ENCODE results near the gene NOL11. TPM values are rescaled to one million over a fixed set of nuclear protein-coding genes. Genes with fewer than 3 reads are reported as not detected.

NOL11 gene
- total RNA-seq, 1 experiment from 2014 or later, result 66.4 TPM

DNA sequence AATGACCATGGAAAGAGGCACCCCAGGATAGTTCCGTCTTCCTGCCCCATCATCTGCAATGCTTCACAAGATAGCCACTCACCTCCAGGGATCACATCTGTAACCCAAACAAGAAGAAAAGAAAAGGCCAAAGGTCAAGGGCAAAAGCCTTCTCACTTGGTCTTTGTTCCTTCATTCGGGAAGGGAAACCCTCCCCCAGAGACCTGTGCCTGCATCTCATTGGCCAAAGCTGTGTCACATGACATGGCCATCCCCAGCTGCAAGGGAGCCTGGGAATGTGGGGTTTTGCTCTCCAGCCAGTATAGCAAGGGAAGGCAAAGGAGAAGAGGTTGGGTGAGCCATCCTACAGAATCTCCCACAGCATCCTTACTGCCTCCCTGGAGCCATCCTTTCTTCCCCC is 47.9 kb downstream of the NOL11 start:
- DNase-seq (ENCODE audit: low spot score), result no peak
- H3K4me3 Mint-ChIP-seq, result no peak overlapping the region
- POLR2A ChIA-PET, result no interaction called here
- H3K27ac Mint-ChIP-seq, result no peak overlapping the region
- CTCF ChIA-PET, result interaction anchor here (1.1 to 1.2 kb wide), 2 partner anchors 11 to 47 kb away, joined by 3 read pairs; no protein-coding TSS in a partner anchor
- H3K4me1 Mint-ChIP-seq, result peaks cover 5% of the 10 kb centered on the region
- no peaks in the 10 kb centered on the region for H3K36me3 Mint-ChIP-seq
- TF ChIP-seq, protein P1, sequence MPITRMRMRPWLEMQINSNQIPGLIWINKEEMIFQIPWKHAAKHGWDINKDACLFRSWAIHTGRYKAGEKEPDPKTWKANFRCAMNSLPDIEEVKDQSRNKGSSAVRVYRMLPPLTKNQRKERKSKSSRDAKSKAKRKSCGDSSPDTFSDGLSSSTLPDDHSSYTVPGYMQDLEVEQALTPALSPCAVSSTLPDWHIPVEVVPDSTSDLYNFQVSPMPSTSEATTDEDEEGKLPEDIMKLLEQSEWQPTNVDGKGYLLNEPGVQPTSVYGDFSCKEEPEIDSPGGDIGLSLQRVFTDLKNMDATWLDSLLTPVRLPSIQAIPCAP (CRISPR knock-in tag; IDR thresholded peaks at IDR 0.05), result no peak
- TF ChIP-seq, protein P2, sequence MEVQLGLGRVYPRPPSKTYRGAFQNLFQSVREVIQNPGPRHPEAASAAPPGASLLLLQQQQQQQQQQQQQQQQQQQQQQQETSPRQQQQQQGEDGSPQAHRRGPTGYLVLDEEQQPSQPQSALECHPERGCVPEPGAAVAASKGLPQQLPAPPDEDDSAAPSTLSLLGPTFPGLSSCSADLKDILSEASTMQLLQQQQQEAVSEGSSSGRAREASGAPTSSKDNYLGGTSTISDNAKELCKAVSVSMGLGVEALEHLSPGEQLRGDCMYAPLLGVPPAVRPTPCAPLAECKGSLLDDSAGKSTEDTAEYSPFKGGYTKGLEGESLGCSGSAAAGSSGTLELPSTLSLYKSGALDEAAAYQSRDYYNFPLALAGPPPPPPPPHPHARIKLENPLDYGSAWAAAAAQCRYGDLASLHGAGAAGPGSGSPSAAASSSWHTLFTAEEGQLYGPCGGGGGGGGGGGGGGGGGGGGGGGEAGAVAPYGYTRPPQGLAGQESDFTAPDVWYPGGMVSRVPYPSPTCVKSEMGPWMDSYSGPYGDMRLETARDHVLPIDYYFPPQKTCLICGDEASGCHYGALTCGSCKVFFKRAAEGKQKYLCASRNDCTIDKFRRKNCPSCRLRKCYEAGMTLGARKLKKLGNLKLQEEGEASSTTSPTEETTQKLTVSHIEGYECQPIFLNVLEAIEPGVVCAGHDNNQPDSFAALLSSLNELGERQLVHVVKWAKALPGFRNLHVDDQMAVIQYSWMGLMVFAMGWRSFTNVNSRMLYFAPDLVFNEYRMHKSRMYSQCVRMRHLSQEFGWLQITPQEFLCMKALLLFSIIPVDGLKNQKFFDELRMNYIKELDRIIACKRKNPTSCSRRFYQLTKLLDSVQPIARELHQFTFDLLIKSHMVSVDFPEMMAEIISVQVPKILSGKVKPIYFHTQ (CRISPR knock-in tag; IDR thresholded peaks at IDR 0.05), result no peak
- TF ChIP-seq NR3C1 (CRISPR knock-in tag; conservative IDR thresholded peaks at IDR 0.05; ENCODE audit: low read depth), result no peak
- TF ChIP-seq, protein P3, sequence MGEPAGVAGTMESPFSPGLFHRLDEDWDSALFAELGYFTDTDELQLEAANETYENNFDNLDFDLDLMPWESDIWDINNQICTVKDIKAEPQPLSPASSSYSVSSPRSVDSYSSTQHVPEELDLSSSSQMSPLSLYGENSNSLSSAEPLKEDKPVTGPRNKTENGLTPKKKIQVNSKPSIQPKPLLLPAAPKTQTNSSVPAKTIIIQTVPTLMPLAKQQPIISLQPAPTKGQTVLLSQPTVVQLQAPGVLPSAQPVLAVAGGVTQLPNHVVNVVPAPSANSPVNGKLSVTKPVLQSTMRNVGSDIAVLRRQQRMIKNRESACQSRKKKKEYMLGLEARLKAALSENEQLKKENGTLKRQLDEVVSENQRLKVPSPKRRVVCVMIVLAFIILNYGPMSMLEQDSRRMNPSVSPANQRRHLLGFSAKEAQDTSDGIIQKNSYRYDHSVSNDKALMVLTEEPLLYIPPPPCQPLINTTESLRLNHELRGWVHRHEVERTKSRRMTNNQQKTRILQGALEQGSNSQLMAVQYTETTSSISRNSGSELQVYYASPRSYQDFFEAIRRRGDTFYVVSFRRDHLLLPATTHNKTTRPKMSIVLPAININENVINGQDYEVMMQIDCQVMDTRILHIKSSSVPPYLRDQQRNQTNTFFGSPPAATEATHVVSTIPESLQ (CRISPR knock-in tag; IDR thresholded peaks at IDR 0.05), result no peak
- TF ChIP-seq ETV6 (CRISPR knock-in tag; IDR thresholded peaks at IDR 0.05), result no peak
- no peak for TF ChIP-seq ZNF423 (CRISPR knock-in tag; IDR thresholded peaks at IDR 0.05)
- TF ChIP-seq, protein P4, sequence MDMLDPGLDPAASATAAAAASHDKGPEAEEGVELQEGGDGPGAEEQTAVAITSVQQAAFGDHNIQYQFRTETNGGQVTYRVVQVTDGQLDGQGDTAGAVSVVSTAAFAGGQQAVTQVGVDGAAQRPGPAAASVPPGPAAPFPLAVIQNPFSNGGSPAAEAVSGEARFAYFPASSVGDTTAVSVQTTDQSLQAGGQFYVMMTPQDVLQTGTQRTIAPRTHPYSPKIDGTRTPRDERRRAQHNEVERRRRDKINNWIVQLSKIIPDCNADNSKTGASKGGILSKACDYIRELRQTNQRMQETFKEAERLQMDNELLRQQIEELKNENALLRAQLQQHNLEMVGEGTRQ (CRISPR knock-in tag; IDR thresholded peaks at IDR 0.05), result peak; percentile 80
- no peak for TF ChIP-seq TP53 (CRISPR knock-in tag; IDR thresholded peaks at IDR 0.05)
- TF ChIP-seq, protein P5, sequence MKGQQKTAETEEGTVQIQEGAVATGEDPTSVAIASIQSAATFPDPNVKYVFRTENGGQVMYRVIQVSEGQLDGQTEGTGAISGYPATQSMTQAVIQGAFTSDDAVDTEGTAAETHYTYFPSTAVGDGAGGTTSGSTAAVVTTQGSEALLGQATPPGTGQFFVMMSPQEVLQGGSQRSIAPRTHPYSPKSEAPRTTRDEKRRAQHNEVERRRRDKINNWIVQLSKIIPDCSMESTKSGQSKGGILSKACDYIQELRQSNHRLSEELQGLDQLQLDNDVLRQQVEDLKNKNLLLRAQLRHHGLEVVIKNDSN (CRISPR knock-in tag; IDR thresholded peaks at IDR 0.05), result peak; percentile 65; the same call in 1 of the 2 replicates
- TF ChIP-seq, protein P6, sequence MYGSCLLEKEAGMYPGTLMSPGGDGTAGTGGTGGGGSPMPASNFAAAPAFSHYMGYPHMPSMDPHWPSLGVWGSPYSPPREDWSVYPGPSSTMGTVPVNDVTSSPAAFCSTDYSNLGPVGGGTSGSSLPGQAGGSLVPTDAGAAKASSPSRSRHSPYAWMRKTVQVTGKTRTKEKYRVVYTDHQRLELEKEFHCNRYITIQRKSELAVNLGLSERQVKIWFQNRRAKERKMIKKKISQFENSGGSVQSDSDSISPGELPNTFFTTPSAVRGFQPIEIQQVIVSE (CRISPR knock-in tag; IDR thresholded peaks at IDR 0.05; ENCODE audit: borderline replicate concordance), result no peak
- TF ChIP-seq, protein P7, sequence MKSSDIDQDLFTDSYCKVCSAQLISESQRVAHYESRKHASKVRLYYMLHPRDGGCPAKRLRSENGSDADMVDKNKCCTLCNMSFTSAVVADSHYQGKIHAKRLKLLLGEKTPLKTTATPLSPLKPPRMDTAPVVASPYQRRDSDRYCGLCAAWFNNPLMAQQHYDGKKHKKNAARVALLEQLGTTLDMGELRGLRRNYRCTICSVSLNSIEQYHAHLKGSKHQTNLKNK (CRISPR knock-in tag; IDR thresholded peaks at IDR 0.05), result no peak
- TF ChIP-seq SMAD3 (CRISPR knock-in tag; IDR thresholded peaks at IDR 0.05; ENCODE audit: borderline replicate concordance), result no peak
- no peak for TF ChIP-seq FOXJ3 (CRISPR knock-in tag; IDR thresholded peaks at IDR 0.05; ENCODE audit: borderline replicate concordance)
- TF ChIP-seq, protein P8, sequence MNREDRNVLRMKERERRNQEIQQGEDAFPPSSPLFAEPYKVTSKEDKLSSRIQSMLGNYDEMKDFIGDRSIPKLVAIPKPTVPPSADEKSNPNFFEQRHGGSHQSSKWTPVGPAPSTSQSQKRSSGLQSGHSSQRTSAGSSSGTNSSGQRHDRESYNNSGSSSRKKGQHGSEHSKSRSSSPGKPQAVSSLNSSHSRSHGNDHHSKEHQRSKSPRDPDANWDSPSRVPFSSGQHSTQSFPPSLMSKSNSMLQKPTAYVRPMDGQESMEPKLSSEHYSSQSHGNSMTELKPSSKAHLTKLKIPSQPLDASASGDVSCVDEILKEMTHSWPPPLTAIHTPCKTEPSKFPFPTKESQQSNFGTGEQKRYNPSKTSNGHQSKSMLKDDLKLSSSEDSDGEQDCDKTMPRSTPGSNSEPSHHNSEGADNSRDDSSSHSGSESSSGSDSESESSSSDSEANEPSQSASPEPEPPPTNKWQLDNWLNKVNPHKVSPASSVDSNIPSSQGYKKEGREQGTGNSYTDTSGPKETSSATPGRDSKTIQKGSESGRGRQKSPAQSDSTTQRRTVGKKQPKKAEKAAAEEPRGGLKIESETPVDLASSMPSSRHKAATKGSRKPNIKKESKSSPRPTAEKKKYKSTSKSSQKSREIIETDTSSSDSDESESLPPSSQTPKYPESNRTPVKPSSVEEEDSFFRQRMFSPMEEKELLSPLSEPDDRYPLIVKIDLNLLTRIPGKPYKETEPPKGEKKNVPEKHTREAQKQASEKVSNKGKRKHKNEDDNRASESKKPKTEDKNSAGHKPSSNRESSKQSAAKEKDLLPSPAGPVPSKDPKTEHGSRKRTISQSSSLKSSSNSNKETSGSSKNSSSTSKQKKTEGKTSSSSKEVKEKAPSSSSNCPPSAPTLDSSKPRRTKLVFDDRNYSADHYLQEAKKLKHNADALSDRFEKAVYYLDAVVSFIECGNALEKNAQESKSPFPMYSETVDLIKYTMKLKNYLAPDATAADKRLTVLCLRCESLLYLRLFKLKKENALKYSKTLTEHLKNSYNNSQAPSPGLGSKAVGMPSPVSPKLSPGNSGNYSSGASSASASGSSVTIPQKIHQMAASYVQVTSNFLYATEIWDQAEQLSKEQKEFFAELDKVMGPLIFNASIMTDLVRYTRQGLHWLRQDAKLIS (CRISPR knock-in tag; IDR thresholded peaks at IDR 0.05; ENCODE audit: borderline replicate concordance), result no peak
- TF ChIP-seq, protein P9, sequence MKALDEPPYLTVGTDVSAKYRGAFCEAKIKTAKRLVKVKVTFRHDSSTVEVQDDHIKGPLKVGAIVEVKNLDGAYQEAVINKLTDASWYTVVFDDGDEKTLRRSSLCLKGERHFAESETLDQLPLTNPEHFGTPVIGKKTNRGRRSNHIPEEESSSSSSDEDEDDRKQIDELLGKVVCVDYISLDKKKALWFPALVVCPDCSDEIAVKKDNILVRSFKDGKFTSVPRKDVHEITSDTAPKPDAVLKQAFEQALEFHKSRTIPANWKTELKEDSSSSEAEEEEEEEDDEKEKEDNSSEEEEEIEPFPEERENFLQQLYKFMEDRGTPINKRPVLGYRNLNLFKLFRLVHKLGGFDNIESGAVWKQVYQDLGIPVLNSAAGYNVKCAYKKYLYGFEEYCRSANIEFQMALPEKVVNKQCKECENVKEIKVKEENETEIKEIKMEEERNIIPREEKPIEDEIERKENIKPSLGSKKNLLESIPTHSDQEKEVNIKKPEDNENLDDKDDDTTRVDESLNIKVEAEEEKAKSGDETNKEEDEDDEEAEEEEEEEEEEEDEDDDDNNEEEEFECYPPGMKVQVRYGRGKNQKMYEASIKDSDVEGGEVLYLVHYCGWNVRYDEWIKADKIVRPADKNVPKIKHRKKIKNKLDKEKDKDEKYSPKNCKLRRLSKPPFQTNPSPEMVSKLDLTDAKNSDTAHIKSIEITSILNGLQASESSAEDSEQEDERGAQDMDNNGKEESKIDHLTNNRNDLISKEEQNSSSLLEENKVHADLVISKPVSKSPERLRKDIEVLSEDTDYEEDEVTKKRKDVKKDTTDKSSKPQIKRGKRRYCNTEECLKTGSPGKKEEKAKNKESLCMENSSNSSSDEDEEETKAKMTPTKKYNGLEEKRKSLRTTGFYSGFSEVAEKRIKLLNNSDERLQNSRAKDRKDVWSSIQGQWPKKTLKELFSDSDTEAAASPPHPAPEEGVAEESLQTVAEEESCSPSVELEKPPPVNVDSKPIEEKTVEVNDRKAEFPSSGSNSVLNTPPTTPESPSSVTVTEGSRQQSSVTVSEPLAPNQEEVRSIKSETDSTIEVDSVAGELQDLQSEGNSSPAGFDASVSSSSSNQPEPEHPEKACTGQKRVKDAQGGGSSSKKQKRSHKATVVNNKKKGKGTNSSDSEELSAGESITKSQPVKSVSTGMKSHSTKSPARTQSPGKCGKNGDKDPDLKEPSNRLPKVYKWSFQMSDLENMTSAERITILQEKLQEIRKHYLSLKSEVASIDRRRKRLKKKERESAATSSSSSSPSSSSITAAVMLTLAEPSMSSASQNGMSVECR (CRISPR knock-in tag; IDR thresholded peaks at IDR 0.05; ENCODE audit: borderline replicate concordance), result no peak
- TF ChIP-seq, protein P10, sequence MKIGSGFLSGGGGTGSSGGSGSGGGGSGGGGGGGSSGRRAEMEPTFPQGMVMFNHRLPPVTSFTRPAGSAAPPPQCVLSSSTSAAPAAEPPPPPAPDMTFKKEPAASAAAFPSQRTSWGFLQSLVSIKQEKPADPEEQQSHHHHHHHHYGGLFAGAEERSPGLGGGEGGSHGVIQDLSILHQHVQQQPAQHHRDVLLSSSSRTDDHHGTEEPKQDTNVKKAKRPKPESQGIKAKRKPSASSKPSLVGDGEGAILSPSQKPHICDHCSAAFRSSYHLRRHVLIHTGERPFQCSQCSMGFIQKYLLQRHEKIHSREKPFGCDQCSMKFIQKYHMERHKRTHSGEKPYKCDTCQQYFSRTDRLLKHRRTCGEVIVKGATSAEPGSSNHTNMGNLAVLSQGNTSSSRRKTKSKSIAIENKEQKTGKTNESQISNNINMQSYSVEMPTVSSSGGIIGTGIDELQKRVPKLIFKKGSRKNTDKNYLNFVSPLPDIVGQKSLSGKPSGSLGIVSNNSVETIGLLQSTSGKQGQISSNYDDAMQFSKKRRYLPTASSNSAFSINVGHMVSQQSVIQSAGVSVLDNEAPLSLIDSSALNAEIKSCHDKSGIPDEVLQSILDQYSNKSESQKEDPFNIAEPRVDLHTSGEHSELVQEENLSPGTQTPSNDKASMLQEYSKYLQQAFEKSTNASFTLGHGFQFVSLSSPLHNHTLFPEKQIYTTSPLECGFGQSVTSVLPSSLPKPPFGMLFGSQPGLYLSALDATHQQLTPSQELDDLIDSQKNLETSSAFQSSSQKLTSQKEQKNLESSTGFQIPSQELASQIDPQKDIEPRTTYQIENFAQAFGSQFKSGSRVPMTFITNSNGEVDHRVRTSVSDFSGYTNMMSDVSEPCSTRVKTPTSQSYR (CRISPR knock-in tag; IDR thresholded peaks at IDR 0.05), result no peak
- no peak for TF ChIP-seq ESRRA (CRISPR knock-in tag; IDR thresholded peaks at IDR 0.05; ENCODE audit: borderline replicate concordance)
- H3K9me3 Mint-ChIP-seq, result no peaks in the 10 kb centered on the region
- ATAC-seq, result peak; percentile 50
- no peaks in the 10 kb centered on the region; the same call in 1 of the 2 replicates for H3K27me3 Mint-ChIP-seq (ENCODE audit: low read depth)

Measured in WTC11 (cell line).